Measurements from ENCODE around the gene CRISPLD2. TPM values are rescaled to one million over a fixed set of nuclear protein-coding genes. Genes with fewer than 3 reads are reported as not detected.

Gene CRISPLD2
- 44.0 and 87.3 TPM in 2 replicates for total RNA-seq

GRCh38 chr16:84819644-84820304 lies at the start of gene CRISPLD2:
CRISPLD2 (plus strand) TSS chr16:84819985; CDS start chr16:84838496, 18,511 bp downstream.
- no peak for TF ChIP-seq CTCF (IDR thresholded peaks at IDR 0.05; ENCODE audit: insufficient read depth, low read depth, low read length)
- peak; percentile 92 for DNase-seq (ENCODE audit: low read depth)
- peak within 1 kb of the TSS; percentile 96 for H3K4me3 ChIP-seq (ENCODE audit: low read depth, low read length)

- no peak overlapping the region for H3K4me3 ChIP-seq (ENCODE audit: low read depth, low read length)
- TF ChIP-seq CTCF (IDR thresholded peaks at IDR 0.05; ENCODE audit: insufficient read depth, low read depth, low read length), result no peak
- no peak for DNase-seq (ENCODE audit: low read depth)
Measured at GRCh38 chr16:84773312-84773711, 46.5 kb upstream of the CRISPLD2 start.

- H3K4me3 ChIP-seq (ENCODE audit: low read depth, low read length), result no peak overlapping the region
- TF ChIP-seq CTCF (IDR thresholded peaks at IDR 0.05; ENCODE audit: insufficient read depth, low read depth, low read length), result no peak
- DNase-seq (ENCODE audit: low read depth), result peak; percentile 92
Measured at GRCh38 chr16:84774810-84775209, 45.0 kb upstream of the CRISPLD2 start.

- DNase-seq (ENCODE audit: low read depth), result no peak
- no peak overlapping the region for H3K4me3 ChIP-seq (ENCODE audit: low read depth, low read length)
- TF ChIP-seq CTCF (IDR thresholded peaks at IDR 0.05; ENCODE audit: insufficient read depth, low read depth, low read length), result no peak
Measured at GRCh38 chr16:84775262-84775810, 44.4 kb upstream of the CRISPLD2 start.

GRCh38 chr16:84777435-84777834 lies 42.4 kb upstream of the CRISPLD2 start:
- H3K4me3 ChIP-seq (ENCODE audit: low read depth, low read length), result no peak overlapping the region
- DNase-seq (ENCODE audit: low read depth), result no peak
- TF ChIP-seq CTCF (IDR thresholded peaks at IDR 0.05; ENCODE audit: insufficient read depth, low read depth, low read length), result no peak

GRCh38 chr16:84778720-84779119 lies 41.1 kb upstream of the CRISPLD2 start:
- TF ChIP-seq CTCF (IDR thresholded peaks at IDR 0.05; ENCODE audit: insufficient read depth, low read depth, low read length), result no peak
- no peak overlapping the region for H3K4me3 ChIP-seq (ENCODE audit: low read depth, low read length)
- DNase-seq (ENCODE audit: low read depth), result no peak
